Activated gamma-delta T cell treated with Interleukin-2 at 50 U/mL for 16 hours (primary cell): ENCODE measurements around the gene KCNQ1.

ENCODE experiments used
- DNase-seq: peaks from one replicate; pipeline ENCODE4 v3.0.0-alpha.2; 2020

Gene KCNQ1

DNA sequence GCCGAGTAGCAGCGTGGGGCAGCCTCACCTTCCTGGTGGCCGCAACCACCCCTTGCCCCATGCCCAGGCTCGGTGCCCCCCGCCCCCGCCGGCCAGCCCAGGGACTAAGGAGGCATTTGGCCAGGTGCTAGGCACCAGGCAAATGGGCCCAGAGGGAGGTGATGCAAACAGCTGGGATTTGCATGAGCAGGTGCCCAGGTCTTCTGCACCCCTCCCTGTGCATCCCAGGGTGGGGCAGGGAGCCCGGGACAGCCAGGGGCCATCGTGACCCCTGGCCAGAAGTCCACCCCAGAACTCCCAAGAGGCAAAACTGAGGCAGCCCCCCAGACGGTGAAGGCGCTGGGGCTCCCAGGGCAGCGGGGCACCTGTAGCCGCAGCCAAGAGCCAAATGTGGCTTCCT lies 18.6 kb upstream of the KCNQ1 start:
- DNase-seq: no peak

DNA sequence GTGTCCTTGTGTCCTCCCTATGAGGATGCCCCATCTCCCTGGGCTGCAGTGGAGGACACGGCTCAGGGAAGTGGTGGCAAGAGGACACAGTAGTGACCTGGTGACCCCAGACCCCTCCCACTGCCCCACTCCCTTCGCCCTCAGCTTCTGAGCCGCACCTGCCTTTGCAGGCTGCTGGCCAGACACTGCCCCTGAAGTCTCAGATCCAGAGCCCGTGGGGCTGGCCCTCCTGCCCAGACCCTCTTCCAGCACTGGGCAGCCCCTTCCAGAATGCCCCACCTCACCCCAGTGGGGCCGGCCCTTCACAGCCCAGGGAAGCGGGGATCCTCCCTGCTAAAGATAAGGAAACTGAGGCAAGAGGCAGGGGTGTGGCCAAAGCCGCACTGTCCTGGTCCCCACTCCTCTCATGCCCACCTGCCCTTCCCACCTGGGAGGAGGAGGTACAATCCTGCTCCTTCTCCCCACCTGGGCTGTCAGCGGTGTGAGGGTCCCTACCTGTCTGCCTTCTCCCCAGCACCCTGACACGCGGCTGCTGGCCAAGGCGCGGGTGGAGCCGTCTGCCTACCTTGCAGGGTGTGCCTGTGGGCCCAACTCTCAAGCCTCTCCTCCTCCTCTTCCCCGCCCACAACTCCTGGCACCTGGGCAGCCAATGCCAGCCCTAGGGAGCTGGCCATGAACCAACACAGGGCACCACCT lies 17.8 kb upstream of the KCNQ1 start:
- no peak for DNase-seq

DNA sequence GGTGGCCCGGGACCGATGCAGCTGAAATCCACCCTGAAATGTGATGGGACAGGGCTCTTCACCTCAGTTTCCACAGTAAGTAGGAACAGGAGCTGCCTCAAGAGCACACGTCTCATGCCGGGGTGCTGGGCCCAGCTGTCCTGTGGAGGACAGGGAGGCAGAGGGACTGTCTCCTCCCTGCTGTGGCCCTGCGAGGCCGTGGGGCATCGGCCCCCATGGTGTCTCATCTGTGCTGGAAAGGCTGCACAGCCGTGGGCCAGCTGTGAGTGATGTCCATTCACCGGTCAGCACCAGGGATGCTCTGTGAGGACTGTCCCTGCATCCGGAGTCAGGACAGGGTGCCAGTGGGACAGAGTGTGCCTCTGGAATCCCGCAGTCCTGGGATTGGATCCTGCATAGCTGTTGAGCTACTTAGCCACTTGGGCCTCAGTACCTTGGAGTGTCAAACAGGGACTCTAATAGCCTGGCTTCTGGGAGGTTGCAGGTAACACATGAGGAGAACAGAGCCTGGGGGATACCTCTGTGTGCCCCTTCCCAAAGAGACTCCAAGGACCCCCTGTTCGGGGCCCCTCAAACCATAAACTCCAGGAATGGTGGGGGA lies 17.0 kb upstream of the KCNQ1 start:
- no peak for DNase-seq

DNA sequence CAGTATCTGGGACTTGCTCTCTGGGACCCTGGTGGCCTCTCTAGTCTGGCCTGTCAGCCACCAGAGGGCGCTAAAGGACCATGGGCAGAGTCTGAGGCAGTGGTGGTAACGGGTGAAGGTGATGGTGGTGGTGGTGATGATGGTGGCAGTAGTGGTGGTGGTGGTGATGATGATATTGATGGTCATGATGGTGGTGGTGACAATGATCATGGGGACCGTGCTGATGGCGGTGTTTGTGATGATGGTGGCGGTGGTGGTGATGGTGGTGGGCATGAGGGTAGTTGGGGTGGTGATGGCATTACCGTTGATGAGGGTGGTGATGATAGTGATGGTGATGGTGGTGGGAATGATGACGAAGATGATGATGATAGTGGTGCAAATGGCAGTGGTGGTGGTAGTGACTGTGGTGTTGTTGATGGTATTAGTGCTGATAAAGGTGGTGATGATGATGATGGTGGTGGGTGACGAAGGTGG lies 16.4 kb upstream of the KCNQ1 start:
- peak; percentile 88 for DNase-seq

DNA sequence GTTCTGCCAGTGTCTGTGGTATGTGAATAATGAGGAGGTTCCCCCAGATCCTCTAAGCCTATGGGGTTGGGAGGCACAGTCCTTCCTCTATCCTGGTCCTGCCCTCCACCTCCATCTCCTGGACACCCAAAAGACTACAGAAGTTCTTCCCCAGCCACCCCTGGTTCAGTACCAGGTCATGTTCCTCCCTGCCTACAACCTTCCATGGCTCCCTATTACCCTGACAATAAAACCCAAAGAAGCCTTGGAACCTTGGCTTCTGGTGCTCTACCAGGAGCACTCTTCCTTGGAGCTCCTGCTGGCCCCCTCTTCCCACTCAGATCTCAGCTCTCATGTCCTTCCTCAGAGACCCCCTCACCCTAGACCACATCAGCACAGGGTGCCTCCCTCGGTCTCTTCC lies 13.4 kb upstream of the KCNQ1 start:
- DNase-seq: no peak

DNA sequence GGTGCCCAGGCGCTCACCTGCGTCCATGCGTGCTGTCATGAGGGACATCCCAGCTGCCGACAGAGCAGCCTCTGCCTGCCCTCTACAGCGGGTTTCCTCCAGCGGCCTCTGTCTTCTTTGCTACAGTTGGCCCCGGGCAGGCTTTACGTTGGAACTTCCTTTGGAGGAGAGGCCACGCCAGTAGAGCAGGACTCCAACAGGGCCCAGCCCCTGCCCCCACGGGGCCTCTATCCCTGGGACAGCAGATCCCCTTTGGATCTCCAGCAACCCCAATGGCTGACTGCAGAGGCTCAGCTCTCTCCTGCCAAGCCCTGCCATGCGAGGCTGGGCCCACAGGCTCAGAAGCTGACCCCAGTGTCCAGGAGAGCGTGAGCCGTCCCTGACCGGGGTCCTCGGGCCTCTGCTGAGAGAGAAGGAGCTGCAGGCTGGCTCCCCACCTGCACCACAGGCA lies 12.6 kb upstream of the KCNQ1 start:
- DNase-seq: no peak

DNA sequence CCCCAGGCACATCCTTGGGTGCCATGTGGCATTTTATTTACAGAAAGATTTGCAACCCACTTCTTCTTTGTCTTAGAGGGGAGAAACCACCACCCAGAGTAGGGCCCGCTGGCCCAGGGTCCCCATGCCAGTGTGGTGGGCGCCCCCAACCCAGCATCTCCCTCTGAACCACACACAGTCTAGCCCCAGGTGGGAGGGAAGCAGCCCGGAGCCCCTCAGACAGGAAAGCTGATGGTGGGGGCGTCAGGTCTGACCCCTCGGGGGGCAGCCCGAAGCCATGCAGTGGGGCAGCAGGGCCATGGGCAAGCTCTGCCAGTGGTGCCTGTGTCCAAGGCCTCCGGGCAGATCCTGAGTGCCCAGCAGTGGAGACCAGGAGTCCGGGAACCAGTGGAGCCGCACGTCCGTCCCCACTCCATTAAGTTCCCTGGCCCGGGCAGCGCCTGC lies 12.2 kb upstream of the KCNQ1 start:
- no peak for DNase-seq

- DNase-seq: no peak
Measured at GRCh38 chr11:2433106-2433925, 11.5 kb upstream of the KCNQ1 start.

DNA sequence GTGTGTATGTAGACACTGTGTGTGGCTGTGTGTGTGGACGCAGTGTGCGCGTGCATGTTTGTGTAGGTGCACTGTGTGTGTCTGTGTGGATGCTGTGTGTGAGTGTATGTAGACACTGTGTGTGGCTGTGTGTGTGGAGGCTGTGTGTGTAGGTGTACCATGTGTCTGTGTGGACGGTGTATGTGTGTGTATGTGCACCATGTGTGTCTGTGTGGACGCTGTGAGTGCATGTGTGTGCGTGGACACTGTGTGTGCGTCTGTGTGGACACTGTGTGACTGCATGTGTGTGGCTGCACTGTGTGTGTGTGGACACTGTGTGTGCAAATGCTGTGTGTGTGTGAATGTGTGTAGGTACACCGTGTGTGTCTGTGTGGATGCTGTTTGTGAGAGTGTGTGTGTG lies 10.8 kb upstream of the KCNQ1 start:
- DNase-seq: no peak

- no peak for DNase-seq
Measured at GRCh38 chr11:2434506-2435255, 10.1 kb upstream of the KCNQ1 start.

- DNase-seq: no peak
Measured at GRCh38 chr11:2435288-2436012, 9.4 kb upstream of the KCNQ1 start.

GRCh38 chr11:2436013-2436520 lies 8.7 kb upstream of the KCNQ1 start:
- no peak for DNase-seq

GRCh38 chr11:2436521-2437031 lies 8.2 kb upstream of the KCNQ1 start:
- DNase-seq: no peak

DNA sequence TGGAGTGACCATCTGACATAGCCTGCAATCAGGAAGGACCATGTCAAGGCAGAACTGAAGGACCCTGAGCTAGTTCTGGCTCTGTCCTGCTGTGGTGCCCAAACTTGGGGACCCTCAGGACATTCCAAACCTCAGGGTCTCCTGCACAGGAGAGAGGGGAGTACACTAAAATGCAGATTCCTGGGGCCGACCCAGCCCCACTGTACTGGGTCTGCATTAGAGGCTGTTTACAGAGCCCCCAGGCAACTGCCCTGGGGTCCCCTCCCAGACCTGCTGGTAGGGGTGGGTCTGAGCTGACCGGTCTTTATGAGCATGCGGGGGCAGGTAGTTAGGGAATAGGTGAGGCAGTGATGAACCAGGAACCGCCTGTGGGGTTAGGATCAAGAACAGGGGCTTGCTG lies 7.3 kb upstream of the KCNQ1 start:
- DNase-seq: no peak

DNA sequence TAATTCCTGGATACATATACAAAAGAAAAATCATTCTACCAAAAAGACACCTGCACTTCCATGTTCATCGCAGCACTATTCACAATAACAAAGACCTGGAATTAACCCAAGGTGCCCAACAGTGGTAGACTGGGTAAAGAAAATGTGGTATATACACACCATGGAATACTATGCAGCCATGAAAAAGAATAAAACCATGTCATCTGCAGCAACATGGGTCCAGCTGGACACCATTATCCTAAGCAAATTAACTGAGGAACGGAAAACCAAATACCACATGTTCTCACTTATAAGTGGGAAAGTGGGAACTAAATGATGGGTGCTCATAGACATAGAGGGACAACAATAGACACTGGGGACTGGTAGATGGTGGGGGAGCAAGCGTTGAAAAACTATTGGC lies 5.0 kb upstream of the KCNQ1 start:
- no peak for DNase-seq

- no peak for DNase-seq
Measured at GRCh38 chr11:2440646-2441045, 4.2 kb upstream of the KCNQ1 start.

GRCh38 chr11:2441171-2441570 lies 3.6 kb upstream of the KCNQ1 start:
- no peak for DNase-seq

GRCh38 chr11:2442589-2442988 lies 2.2 kb upstream of the KCNQ1 start:
- DNase-seq: no peak

DNA sequence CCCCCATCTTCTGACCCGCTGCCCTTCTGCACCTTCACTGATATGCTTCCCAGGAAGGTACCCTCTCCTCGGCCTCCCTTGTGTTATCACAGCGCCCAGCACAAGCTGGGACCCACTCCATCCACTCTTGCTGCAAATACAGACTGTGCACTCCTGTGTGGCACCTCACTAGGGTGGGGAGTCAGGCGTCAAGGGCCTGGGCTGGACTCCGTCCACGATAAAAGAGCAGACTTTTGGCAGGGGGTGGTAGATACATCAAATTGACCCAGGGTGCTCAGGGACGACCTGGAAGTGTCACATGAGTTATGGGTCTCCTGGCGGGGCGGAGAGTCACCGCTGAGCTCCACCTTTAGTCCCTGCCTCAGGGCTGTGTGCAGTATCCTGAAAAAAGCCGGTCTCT lies 1.4 kb upstream of the KCNQ1 start:
- DNase-seq: no peak

GRCh38 chr11:2443881-2444820 lies 657 bp upstream of the KCNQ1 start, which contains the start of gene TRPM5:
Gene TRPM5, minus strand, starts transcription at chr11:2444514. Its CDS starts 21,478 bp downstream, at chr11:2423036.
- DNase-seq: peak; percentile 64
